ENCODE measurements around the gene PEX14. TPM values are rescaled to one million over a fixed set of nuclear protein-coding genes. Genes with fewer than 3 reads are reported as not detected.

The PEX14 gene
- total RNA-seq, 6 experiments from 2014 or later: 23.1 to 28.4 (median 26.0) TPM

DNA sequence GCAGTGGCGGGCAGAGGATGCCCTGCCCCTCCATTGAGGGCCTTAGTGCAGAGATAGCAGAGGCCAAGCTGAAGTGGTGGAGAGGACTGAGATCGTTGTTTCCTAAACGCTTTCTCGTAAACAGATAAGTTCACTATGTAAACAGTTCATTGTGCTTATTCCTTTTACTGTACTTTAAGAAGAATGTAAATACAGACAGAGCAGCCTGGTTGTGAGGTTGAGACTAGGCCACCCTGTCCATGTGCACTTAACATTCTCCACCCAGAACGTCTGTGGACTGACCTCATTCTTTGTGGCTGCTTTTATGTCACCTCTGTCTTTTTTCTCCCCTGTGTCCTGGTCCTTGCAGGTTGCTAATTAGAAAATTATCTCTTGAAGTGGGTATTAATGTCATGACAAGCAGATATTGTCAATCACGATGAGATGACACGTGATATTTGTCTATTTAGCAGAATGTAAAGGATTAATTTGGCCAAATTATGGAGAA lies 36.0 kb upstream of the PEX14 start:
- Mint-ChIP-seq H3K9me3 (no peaks in the 10 kb centered on the region), H3K36me3 (ENCODE audit: low read depth) (no peaks in the 10 kb centered on the region), H3K4me1 (ENCODE audit: low read depth) (0 out of 2 replicates have a peak, but pooled peaks cover 5% of the 10 kb centered on the region), H3K27ac (no peak overlapping the region), H3K27me3 (ENCODE audit: insufficient read depth) (no peaks in the 10 kb centered on the region; the same call in 1 of the 2 replicates), H3K4me3 (no peak overlapping the region)
- TF ChIP-seq CTCF (IDR thresholded peaks at IDR 0.05): no peak
- no peak for DNase-seq

DNA sequence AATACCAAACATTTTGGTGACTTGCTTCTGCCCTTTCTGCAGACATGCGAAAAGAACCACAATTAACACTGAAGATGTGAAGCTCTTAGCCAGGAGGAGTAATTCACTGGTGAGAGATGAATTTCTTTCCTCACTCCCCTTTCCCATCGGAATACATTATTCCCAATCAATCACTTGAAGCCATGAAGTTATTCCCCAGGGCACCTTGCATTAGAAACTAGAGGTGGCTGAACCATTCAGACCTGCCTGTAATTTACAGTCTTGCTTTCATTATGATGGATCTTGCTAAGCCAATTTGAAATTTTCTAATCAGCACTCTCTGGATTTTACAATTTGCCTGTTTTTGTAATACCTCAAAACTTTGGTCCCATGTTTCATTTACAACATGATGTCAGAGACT lies 34.4 kb upstream of the PEX14 start:
- H3K9me3 Mint-ChIP-seq: no peaks in the 10 kb centered on the region

DNA sequence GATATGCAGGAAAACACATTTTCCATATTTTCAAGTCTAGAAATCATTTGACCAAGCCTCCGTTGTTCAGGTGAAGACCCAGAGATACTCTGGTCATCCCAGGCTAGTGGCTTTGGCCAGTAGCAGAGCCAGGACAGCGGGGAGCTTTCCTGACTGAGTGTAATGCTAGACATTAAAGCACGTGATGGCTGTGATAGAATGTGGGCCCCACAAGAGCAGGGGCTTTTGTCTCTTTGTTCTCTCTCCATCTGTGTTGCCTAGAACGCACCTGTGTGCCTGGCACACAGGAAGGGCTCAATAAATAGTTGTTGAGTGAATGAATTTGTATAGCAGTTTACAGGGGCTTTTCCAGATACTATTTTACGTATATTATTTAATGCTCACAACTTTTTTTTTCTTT lies 34.0 kb upstream of the PEX14 start:
- H3K27ac Mint-ChIP-seq: no peak overlapping the region
- no peak for TF ChIP-seq CTCF (IDR thresholded peaks at IDR 0.05)
- H3K27me3 Mint-ChIP-seq (ENCODE audit: insufficient read depth): no peaks in the 10 kb centered on the region; the same call in 1 of the 2 replicates
- no peak overlapping the region for H3K4me3 Mint-ChIP-seq
- H3K36me3 Mint-ChIP-seq (ENCODE audit: low read depth): no peaks in the 10 kb centered on the region; the same call in 1 of the 2 replicates
- no peak for DNase-seq
- no peaks in the 10 kb centered on the region for H3K9me3 Mint-ChIP-seq
- H3K4me1 Mint-ChIP-seq (ENCODE audit: low read depth): peaks cover 7% of the 10 kb centered on the region; the same call in 1 of the 2 replicates

More for the DNA sequence above, 34.4 kb upstream of the PEX14 start:
- Mint-ChIP-seq H3K27ac (no peak overlapping the region), H3K4me3 (no peak overlapping the region), H3K36me3 (ENCODE audit: low read depth) (no peaks in the 10 kb centered on the region; the same call in 1 of the 2 replicates), H3K4me1 (ENCODE audit: low read depth) (peaks cover 8% of the 10 kb centered on the region; the same call in 1 of the 2 replicates), H3K27me3 (ENCODE audit: insufficient read depth) (no peaks in the 10 kb centered on the region; the same call in 1 of the 2 replicates)
- DNase-seq: no peak
- no peak for TF ChIP-seq CTCF (IDR thresholded peaks at IDR 0.05)

GRCh38 chr1:10444248-10444647 lies 30.5 kb upstream of the PEX14 start:
- Mint-ChIP-seq H3K4me1 (ENCODE audit: low read depth) (peaks cover 7% of the 10 kb centered on the region; the same call in 1 of the 2 replicates), H3K27me3 (ENCODE audit: insufficient read depth) (no peaks in the 10 kb centered on the region), H3K36me3 (ENCODE audit: low read depth) (peaks cover 7% of the 10 kb centered on the region), H3K9me3 (no peaks in the 10 kb centered on the region), H3K4me3 (no peak overlapping the region), H3K27ac (no peak overlapping the region)
- no peak for DNase-seq
- TF ChIP-seq CTCF (IDR thresholded peaks at IDR 0.05): no peak

DNA sequence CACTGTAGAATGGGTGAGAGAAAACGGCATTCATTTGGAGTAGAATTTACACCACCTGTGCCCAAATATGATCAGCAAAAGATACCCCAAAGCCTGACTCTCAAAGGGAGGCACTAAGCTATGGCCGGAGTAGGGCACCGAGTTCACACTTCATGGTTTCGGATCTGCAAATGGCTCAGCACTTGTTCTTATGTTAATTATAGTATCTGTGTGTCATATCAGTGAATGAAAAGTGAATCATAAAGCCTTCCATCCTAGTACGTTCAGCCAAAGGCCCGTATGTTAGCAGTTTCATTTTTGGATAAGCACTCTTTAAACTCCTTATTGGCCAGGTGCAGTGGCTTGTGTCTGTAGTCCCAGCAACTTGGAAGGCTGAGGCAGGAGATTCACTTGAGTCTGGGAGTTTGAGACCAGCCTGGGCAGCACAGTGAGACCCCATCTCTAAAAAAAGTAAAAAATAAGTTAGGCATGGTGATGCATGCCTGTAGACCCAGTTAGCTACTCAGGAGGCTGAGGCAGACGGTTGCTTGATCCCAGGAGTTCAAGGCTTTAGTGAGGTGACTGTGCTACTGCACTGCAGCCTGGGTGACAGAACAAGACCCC lies 29.9 kb upstream of the PEX14 start:
- DNase-seq: no peak
- no peaks in the 10 kb centered on the region for H3K27me3 Mint-ChIP-seq (ENCODE audit: insufficient read depth)
- no peak overlapping the region; the same call in 1 of the 2 replicates for H3K27ac Mint-ChIP-seq
- H3K4me3 Mint-ChIP-seq: no peak overlapping the region
- no peaks in the 10 kb centered on the region for H3K9me3 Mint-ChIP-seq
- peaks cover 7% of the 10 kb centered on the region for H3K36me3 Mint-ChIP-seq (ENCODE audit: low read depth)
- H3K4me1 Mint-ChIP-seq (ENCODE audit: low read depth): peaks cover 12% of the 10 kb centered on the region
- TF ChIP-seq CTCF (IDR thresholded peaks at IDR 0.05): no peak

Measured in HFFc6 (cell line).